GM18867 (cell line): Measurements from ENCODE around the gene SLC25A51.
A peak's percentile ranks its signal among the peaks of the same experiment; 100 is the strongest.
"Not testable (repeated sequence)": the region's sequence is repeated elsewhere in the genome, so short reads cannot be mapped to it uniquely, and the experiment has no call there.

Experiments used
- ATAC-seq: cut with Tn5 transposase; IDR thresholded peaks from one replicate; pipeline ENCODE4 v1.9.1; 2021; ENCODE audit warnings: mild to moderate bottlenecking, moderate library complexity; ENCODE audit not compliant: unreplicated experiment

Gene SLC25A51

GRCh38 chr9:37920471-37921167 lies 16.7 kb upstream of the SLC25A51 start:
- ATAC-seq, result peak; percentile 54

GRCh38 chr9:37919956-37920335 lies 16.0 kb upstream of the SLC25A51 start:
- no peak for ATAC-seq

GRCh38 chr9:37919246-37919955 lies 15.5 kb upstream of the SLC25A51 start:
- ATAC-seq, result no peak

- ATAC-seq, result no peak
Observed at GRCh38 chr9:37918665-37919170, 14.8 kb upstream of the SLC25A51 start.

GRCh38 chr9:37917801-37918664 lies 14.1 kb upstream of the SLC25A51 start:
- ATAC-seq, result no peak

GRCh38 chr9:37917313-37917731 lies 13.4 kb upstream of the SLC25A51 start:
- ATAC-seq, result no peak

- no peak for ATAC-seq
Observed at GRCh38 chr9:37916471-37917312, 12.8 kb upstream of the SLC25A51 start.

GRCh38 chr9:37915911-37916470 lies 12.1 kb upstream of the SLC25A51 start:
- ATAC-seq, result no peak

GRCh38 chr9:37914701-37915358 lies 10.9 kb upstream of the SLC25A51 start:
- ATAC-seq, result no peak

GRCh38 chr9:37914154-37914551 lies 10.2 kb upstream of the SLC25A51 start:
- no peak for ATAC-seq

- ATAC-seq, result peak; percentile 72
Observed at GRCh38 chr9:37913480-37914153, 9.7 kb upstream of the SLC25A51 start.

GRCh38 chr9:37911271-37911681 lies 7.3 kb upstream of the SLC25A51 start:
- no peak for ATAC-seq

- no peak for ATAC-seq
Observed at GRCh38 chr9:37910271-37910670, 6.3 kb upstream of the SLC25A51 start.

- ATAC-seq, result not testable (repeated sequence)
Observed at GRCh38 chr9:37909836-37910235, 5.9 kb upstream of the SLC25A51 start.

GRCh38 chr9:37909326-37909725 lies 5.4 kb upstream of the SLC25A51 start:
- ATAC-seq, result no peak

- no peak for ATAC-seq
Observed at GRCh38 chr9:37908698-37909186, 4.8 kb upstream of the SLC25A51 start.

- no peak for ATAC-seq
Observed at GRCh38 chr9:37908283-37908682, 4.4 kb upstream of the SLC25A51 start.

GRCh38 chr9:37906312-37907239 lies 2.6 kb upstream of the SLC25A51 start:
- no peak for ATAC-seq
